SU-DHL-6 (cell line): Measurements from ENCODE around the gene ENDOU.

Experiments
- CTCF ChIP-seq: fragments of 200-600 bp; sonication (generic); IDR thresholded peaks from one replicate; pipeline ENCODE4 v1.5.1; 2017; ENCODE audit warnings: antibody characterized with exemption, mild to moderate bottlenecking, low read length, moderate library complexity; ENCODE audit not compliant: insufficient read depth, poor library complexity, severe bottlenecking
- EZH2phosphoT487 ChIP-seq: fragments of 200-600 bp; sonication (generic), shearing (Covaris generic); conservative IDR thresholded peaks from 2 replicates; pipeline ENCODE4 v1.6.1; 2018; ENCODE audit warnings: mild to moderate bottlenecking, antibody characterized with exemption, low read length, moderate library complexity, mixed read lengths

GRCh38 chr12:47744778-47745436, 19.6 kb upstream of the ENDOU start:
- no peak for TF ChIP-seq CTCF
- no peak for TF ChIP-seq EZH2phosphoT487
